ENCODE measurements around the gene FOXP4. TPM values are rescaled to one million over a fixed set of nuclear protein-coding genes. Genes with fewer than 3 reads are reported as not detected.

Gene FOXP4
- polyA plus RNA-seq, 1 experiment, result 1.9 TPM

DNA sequence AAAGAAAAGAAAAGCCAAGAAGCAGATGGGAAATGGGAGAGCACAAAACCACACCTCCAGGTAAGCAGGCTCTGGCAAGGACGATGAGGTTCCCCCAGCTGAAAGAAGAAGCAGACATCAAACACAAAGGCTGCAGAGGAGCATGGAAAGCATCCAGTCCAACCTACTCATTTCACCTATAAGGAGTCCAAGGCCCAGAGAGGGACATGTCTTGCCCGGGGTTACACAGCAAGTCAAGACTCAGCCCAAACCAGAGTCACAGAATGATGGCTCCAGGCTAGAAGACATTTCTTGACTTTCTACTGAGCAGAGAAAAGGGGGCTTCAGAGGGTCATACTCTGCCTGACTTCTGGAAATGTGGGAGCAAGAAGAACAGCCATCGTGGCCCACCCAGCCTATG is 45.6 kb upstream of the FOXP4 start:
- TF ChIP-seq, protein P1, sequence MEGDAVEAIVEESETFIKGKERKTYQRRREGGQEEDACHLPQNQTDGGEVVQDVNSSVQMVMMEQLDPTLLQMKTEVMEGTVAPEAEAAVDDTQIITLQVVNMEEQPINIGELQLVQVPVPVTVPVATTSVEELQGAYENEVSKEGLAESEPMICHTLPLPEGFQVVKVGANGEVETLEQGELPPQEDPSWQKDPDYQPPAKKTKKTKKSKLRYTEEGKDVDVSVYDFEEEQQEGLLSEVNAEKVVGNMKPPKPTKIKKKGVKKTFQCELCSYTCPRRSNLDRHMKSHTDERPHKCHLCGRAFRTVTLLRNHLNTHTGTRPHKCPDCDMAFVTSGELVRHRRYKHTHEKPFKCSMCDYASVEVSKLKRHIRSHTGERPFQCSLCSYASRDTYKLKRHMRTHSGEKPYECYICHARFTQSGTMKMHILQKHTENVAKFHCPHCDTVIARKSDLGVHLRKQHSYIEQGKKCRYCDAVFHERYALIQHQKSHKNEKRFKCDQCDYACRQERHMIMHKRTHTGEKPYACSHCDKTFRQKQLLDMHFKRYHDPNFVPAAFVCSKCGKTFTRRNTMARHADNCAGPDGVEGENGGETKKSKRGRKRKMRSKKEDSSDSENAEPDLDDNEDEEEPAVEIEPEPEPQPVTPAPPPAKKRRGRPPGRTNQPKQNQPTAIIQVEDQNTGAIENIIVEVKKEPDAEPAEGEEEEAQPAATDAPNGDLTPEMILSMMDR (IDR thresholded peaks at IDR 0.05; ENCODE audit: low read depth, low read length), result no peak
- Histone ChIP-seq H3K27ac (ENCODE audit: low read depth, low read length) (no peak overlapping the region), H3K4me3 (ENCODE audit: low read depth, low read length) (no peak overlapping the region), H3K27me3 (ENCODE audit: control insufficient read depth, insufficient read depth, low read length) (peaks cover 4% of the 10 kb centered on the region), H3K9me3 (ENCODE audit: control insufficient read depth, insufficient read depth, low read length) (no peaks in the 10 kb centered on the region)
- POLR2A ChIA-PET, result interaction anchor here (0.7 kb wide), 1 partner anchor 53 kb away, joined by 5 read pairs; no protein-coding TSS in a partner anchor
- CTCF ChIA-PET, result interaction anchor here (0.7 kb wide), 1 partner anchor 115 kb away, joined by 4 read pairs; no protein-coding TSS in a partner anchor
- DNase-seq (ENCODE audit: low read depth, low spot score), result no peak

DNA sequence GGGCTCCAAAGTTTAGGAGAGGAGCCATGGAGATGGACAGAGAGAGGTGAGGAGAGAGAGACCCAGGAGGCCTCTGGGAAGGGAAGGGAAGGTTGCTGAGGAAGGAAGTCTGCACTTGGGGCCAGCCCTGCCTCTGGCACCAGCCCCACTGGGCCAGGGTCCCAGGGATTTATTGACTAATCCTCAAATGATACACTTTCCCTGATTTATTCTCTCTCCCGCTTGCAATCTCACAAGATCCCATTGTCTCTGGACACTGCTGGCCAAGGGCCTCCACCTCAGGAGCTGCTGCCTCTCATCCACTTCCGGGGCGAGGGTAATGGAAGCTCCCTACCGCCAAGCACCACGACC is 43.6 kb upstream of the FOXP4 start:
- TF ChIP-seq, protein P1 (IDR thresholded peaks at IDR 0.05; ENCODE audit: low read depth, low read length), result no peak
- DNase-seq (ENCODE audit: low read depth, low spot score), result no peak
- no peaks in the 10 kb centered on the region for H3K9me3 ChIP-seq (ENCODE audit: control insufficient read depth, insufficient read depth, low read length)
- no peaks in the 10 kb centered on the region for H3K27me3 ChIP-seq (ENCODE audit: control insufficient read depth, insufficient read depth, low read length)
- no peak overlapping the region for H3K27ac ChIP-seq (ENCODE audit: low read depth, low read length)
- ChIA-PET CTCF (no interaction called here), POLR2A (interaction anchor here (0.5 kb wide), 1 partner anchor 34 kb away, joined by 3 read pairs; no protein-coding TSS in a partner anchor)
- no peak overlapping the region for H3K4me3 ChIP-seq (ENCODE audit: low read depth, low read length)

DNA sequence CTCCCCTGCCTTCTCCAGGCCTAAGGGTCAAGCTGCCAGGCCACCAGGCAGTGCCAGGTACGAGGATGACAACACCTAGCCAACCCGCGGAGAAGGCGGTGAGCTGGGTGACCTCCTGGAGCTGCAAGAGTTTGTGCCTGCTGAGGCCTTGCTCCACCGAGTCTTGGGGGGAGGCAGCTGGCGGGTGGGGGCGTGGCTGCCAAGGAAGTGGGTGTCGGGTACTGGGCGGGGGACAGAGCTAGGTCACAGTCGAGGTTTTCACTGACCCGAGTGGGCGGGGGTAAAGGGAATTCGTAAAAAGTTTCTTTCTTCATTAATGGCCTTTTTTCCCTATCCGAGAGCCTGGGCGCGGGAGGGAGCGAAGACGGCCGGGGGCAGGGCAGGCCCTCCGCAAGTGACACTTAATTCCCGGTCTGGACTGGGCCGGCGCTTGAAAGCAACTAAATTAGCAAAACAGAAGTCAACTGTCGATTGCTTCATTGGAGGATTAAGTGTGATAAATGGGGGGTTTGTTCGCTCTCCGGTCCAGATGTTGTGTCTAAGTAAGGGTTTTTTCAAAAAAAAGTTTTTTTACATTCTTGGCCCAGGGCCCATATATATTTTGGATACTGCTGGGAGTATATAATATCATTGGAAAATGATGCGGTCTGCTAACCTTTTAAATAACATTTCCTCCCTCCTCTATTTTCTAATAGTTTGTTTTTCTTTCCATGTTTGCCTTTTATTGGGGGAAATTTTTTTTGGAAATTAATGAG is 43.1 kb upstream of the FOXP4 start:
- Histone ChIP-seq H3K4me3 (ENCODE audit: low read depth, low read length) (no peak overlapping the region), H3K27ac (ENCODE audit: low read depth, low read length) (no peak overlapping the region), H3K27me3 (ENCODE audit: control insufficient read depth, insufficient read depth, low read length) (no peaks in the 10 kb centered on the region), H3K9me3 (ENCODE audit: control insufficient read depth, insufficient read depth, low read length) (no peaks in the 10 kb centered on the region)
- CTCF ChIA-PET, result no interaction called here
- POLR2A ChIA-PET, result interaction anchor here (0.5 kb wide), 1 partner anchor 34 kb away, joined by 3 read pairs; no protein-coding TSS in a partner anchor
- DNase-seq (ENCODE audit: low read depth, low spot score), result no peak
- TF ChIP-seq, protein P1 (IDR thresholded peaks at IDR 0.05; ENCODE audit: low read depth, low read length), result no peak

DNA sequence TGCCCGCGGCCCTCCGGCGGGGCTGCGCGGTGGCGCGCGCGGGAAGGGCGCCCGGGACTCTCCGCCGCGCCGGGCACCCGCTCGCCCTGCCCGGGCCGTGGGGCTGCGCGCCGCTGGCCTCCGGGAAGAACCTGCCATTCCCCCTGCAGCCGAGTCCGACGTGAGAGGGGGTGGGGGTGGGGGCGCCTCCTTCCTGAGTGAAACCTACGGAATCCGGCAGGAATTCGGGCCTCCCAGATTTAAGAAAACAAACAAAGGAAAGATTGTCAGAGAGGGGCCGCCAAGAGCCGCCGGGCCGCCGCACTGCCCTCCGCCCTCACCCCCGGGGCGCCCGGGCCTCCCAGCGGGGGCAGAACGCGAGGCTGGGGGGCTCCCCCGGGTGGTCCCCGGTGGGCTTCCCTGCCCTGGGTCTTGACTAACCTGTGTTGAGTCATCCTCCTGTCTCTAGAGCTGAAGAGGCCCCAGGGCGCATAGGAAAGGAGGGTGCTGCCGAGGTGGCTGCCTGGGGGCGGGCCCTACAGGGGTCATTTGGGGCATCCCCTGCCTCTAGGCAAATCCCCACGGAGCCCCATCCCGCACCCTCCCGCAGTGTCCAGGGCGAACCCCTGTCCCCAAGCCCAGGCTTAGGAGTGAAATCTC is 42.2 kb upstream of the FOXP4 start:
- TF ChIP-seq, protein P1 (IDR thresholded peaks at IDR 0.05; ENCODE audit: low read depth, low read length), result no peak
- Histone ChIP-seq H3K27ac (ENCODE audit: low read depth, low read length) (peak overlapping the region; percentile 39), H3K9me3 (ENCODE audit: control insufficient read depth, insufficient read depth, low read length) (no peaks in the 10 kb centered on the region), H3K27me3 (ENCODE audit: control insufficient read depth, insufficient read depth, low read length) (peaks cover 5% of the 10 kb centered on the region), H3K4me3 (ENCODE audit: low read depth, low read length) (peak overlapping the region; percentile 25; the same call in 1 of the 2 replicates)
- CTCF ChIA-PET, result no interaction called here
- no peak for DNase-seq (ENCODE audit: low read depth, low spot score)
- POLR2A ChIA-PET, result no interaction called here
